ENCODE measurements around the gene PIP4K2A.
A peak's percentile ranks its signal among the peaks of the same experiment; 100 is the strongest.
"Not testable (repeated sequence)": the region's sequence is repeated elsewhere in the genome, so short reads cannot be mapped to it uniquely, and the experiment has no call there.

PIP4K2A gene

DNA sequence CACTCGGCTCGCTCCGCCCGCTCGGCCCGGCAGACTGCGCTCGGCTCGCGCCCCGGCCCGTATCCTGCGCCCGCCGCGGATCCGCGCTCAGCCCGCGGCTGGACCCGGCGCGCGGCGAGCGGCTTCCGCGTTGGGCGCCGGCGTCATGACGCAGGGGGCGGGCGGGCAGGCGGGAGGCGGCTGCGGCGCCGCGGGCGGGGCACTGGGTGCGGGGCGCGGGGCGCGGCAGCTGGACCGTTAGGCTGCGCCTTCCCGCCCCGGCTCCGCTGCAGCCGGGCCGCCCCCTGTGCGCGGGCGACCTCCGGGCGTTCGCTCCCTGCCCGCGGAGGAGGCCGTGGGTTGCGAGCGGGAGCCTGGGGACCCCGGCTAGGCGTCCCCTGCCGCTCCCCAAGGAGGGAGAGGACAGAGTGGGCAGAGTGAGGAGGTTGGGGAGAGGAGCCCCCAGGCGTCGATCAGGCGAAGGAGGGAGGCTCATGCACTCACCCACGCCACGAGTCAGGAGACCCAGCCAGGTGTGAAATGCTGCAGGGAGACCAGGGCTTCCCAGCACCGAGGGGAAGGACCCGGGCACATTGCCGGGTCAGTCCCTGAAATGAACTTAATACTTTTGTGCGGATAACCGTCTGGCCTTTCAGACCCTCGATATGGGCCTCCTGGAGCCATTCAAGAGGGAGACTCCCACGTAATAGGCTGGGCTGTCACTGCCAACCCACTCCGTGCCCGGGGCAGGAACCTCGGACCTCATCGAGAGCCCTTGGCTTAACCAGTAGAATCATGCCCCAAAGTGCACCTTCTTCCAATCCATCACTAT lies at the start of gene PIP4K2A:
Gene PIP4K2A (minus strand): TSS at position 100 of the 811 bp plus-strand sequence. CDS start 252 bp downstream, outside the sequence.
- DNase-seq, result peak; percentile 92

DNA sequence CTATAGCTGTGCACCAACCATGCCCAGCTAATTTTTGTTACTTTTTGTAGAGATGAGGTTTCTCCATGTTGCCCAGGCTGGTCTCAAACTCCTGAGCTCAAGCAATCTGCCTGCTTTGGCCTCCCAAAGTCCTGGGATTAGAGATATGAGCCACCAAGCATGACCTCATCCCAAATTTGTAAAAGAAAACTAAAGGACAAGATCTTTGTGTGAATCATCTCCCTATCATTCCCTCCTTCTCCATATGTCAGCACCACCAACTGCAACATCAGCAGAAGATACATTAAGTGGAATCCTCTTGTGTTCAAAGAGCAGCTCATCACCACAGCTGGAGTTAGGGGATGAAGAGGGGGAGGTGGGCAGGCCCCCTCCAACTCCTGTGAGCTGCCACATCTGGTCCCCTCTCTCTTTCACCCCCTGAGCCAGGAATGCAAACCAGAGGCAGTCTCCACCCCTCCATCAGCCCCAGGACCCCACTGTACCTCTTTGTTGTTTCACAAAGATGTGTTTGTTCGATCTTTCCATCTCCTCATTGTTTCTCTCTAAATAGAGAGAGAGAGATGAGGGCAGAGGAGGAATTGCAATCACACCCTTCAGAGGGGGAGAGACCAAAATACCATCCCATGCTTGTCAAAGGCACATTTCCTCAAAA lies 47.3 kb upstream of the PIP4K2A start:
- DNase-seq, result no peak

DNA sequence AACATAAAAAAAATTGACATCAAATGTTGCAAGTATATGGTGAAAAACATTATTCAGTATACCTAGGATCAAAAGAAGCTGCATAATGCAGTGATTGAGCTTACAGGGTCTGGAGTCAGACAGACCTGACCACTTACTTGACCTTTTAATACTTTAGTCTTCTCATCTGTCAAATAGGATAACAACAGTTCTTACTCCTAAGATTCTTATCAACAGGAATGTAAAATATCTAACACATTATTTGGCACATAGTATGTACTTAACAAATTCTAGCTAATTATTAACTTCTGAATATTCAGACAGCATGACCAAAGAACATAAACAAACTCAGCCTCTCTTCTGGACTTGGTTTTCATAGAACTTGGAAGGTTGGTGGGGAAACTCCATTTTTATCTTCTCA lies 45.6 kb upstream of the PIP4K2A start:
- no peak for DNase-seq

DNA sequence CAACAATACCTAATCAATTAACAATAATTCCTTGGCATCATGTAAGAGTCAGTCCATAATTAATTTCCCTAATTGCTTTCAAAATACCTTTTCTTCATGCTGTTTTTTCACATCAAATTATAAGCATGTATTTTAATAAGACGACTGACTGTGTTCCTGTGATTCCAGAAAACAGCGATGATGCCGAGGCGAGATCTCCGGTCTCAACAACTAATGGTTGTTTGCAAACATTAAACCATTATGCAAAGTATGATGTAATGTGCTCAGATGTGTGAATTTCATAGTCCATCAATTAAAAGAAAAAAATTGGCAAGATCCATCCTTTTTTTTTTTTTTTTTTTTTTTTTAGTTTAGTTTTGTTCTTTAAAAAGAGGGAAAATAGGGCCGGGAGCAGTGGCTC lies 44.5 kb upstream of the PIP4K2A start:
- no peak for DNase-seq

DNA sequence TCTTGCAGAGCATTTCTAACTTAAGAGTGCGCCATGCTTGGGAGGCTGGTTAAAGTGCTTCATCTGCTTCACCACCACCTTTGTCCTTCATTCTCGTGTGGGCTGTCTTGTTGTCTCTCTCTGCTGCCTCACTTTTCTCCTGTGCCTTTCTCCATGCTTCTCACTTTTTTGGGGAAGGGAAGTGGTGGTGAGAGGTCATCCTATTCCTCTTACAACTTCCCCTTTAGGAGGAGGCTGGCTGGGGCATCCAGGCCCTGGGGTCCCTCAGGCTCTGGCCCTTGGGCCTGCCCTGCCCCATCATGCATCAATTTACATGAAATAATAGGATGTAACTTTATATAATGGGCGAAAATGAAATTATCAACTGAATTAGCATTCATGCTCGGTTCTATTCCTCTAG lies 39.9 kb upstream of the PIP4K2A start:
- no peak for DNase-seq

DNA sequence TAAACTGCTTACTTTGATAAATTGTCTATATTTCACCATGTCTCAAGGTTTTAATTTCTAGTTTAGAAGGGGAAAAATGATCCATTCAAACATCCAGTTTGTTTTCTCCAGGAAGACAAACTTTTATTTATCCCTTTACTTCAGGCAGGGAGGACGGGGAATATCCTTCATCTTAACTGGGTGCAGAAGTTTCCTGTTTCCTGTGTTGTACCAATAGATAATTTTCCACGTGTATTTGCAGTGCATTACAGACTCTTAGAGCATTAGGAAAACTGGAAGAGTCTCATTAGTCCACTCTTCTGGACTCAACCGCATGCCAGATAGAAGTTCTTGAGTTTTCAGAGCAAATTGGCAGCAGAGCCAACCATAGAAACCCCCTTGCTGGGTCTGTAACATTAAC lies 39.4 kb upstream of the PIP4K2A start:
- DNase-seq, result peak; percentile 44

DNA sequence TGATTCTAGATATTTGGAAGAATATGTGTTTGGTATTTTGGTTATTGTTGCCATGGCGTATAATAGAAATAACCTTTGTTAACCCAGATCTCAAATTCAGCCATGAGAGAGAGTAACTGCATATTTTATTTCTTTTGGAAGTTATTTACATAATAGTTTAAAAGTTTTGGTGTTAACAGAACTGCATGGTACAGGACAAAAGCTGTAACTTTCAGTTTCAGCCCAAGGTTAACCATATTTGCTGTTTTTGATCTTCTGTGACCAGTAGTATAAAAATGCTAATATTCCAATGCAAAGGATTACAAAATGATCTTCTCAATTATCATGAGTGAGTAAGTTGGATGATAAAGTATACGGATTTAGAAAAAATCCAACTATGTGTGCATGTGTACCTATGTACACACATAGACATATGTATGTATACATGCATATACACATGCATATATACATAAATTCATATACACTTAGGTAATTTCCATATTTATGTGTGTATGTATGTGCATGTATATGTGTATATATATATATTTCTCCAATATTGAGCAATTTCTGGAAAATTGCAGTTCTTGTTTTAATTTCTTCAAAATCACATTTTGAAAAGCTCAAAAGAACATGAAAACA lies 38.0 kb upstream of the PIP4K2A start:
- DNase-seq, result no peak

DNA sequence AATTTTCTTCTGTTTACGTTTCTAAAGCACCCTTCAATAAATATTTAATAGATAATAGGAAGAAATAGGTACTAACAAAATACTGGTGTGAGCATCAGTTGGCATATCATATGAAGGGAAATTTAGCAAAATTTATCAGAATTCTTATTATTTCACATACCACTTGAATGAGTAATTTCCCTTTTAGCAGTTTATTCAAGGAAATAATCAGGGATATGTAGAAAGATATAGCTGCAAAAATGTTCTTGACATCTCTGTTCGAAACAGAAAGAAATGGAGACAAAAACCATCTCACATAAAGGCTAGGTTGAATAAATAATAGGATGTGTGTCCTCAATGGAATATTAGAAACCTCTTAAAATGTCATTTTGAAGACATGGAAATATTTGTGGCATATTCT lies 35.8 kb upstream of the PIP4K2A start:
- DNase-seq, result no peak

DNA sequence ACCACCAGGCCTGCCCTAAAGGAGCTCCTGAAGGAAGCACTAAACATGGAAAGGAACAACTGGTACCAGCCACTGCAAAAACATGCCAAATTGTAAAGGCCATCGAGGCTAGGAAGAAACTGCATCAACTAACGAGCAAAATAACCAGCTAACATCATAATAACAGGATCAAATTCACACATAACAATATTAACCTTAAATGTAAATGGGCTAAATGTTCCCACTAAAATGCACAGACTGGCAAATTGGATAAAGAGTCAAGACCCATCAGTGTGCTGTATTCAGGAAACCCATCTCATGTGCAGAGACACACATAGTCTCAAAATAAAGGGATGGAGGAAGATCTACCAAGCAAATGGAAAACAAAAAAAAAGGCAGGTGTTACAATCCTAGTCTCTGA lies 30.5 kb upstream of the PIP4K2A start:
- DNase-seq, result not testable (repeated sequence)

DNA sequence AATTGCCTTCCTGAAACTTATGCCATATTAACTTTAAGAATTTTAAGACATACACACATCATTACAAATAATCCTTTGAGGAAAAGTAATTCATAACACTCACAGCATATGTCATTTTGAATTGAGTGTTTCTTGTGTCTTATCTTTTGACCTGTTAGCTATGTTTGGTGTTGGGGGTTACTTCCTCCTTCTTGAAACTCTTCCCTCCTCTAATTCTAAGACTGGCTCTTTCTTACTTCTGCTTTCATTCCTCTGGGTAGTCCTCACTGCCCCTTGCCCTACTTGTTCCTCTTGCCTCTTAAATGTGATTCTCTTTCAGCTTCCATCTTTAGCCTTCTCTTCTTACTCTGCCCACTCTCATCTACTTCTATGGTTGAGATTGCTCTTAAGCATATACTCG lies 28.3 kb upstream of the PIP4K2A start:
- DNase-seq, result peak; percentile 86

DNA sequence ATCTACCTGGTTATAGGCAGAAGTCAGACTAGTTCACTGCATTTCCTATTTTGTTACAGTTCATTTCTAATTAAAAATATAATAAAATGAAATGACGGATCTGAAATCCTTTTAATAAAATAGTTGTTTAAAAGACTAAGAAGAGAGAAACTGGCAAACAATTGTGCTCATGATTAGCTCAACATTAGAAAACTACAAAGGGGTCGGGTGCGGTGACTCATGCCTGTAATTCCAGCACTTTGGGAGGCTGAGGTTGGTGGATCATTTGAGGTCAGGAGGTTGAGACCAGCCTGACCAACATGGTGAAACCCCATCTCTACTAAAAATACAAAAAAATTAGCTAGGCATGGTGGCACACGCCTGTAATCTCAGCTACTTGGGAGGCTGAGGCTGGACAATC lies 27.3 kb upstream of the PIP4K2A start:
- DNase-seq, result not testable (repeated sequence)

DNA sequence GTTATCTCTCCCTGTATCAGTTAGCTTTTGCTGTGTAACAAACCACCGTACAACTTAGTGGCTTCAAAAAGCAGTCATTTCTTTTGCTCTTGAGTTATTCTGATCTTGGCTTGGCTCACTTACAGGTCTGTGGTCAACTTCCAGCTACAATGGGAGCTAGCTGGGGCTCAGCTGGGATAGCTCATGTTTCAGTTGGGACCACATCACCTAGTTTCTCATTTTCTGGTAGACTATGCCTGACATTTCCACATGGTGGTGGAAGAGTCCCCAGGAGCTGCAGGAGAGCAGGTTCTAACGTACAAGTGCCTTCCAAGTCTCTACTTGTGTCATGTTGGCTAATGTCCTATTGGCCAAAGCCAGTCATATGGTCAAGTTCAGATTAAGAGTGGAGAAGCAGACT lies 25.8 kb upstream of the PIP4K2A start:
- DNase-seq, result no peak

DNA sequence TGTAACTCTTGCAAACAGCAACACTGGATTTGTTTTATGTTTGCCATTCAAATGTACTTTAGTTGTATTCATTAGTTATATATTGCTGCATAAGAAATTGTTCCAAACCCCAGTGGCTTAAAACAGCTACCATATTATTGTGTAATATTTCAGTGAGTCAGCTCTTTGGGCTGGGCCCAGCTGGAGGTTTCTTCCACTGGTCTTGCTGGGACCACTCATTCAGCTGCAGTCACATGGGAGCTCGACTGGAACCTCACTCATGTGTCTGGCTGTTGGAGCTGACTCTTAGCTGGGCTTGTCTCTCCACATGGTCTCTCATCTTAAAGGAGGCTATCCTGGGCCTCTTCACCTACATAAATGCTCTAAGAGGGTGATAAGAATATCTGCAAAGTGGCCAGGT lies 23.2 kb upstream of the PIP4K2A start:
- peak; percentile 48 for DNase-seq

DNA sequence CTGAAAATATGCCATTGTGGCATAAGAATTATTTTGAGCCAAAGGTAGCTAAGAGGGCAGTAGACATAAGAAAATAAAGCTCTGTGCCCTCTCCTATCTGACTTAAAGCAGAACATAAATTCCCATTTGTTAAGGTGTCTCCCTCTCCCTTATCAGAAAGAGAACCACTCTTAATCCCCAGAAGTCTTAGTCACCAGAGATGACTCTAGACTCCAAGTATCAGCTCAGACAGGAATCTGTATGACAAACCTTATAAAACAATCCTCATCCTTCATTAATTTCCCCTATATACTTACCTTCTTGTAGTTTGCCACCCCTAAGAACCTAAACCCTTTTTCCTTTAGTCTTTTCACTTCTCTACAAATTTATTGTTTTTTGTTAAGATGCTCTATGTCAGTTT lies 21.8 kb upstream of the PIP4K2A start:
- no peak for DNase-seq

DNA sequence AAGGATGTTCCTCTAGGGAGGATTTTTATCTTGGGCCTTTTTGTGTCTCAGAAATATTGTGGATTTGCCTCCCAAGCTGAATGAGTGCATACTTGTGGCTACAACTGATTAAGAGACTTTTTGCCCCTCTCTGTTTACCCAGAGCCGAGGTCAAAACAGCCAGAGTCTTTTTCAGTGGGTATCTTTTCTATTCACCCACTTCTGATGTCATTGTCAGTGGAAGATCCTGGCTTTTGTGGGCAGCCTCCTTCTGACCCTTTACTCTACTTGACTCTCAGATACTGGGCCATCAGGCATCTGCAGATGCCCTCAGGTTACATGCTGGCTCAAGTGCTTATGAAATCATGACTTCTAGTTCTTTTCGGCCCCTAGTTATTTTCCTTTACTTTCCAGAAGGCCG lies 19.6 kb upstream of the PIP4K2A start:
- DNase-seq, result no peak

DNA sequence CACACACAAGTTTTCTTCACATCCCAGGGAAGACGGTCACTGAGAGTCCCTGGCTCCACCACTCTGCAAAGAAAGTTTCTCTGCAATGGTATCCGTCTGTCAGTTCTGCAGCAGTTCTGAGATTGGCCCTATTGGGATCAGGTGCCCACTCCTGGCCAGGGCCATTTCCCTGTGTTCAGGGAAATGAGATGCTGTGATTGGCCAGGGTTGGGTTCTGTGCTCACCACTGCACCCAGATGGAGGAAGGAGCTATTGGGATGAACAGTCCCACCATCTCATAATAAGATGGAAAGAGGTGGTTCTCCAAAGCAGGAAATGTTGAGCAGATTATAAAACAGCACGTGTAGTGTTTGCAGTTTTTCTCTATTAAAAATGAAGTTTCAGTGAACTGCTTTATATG lies 13.3 kb upstream of the PIP4K2A start:
- no peak for DNase-seq

DNA sequence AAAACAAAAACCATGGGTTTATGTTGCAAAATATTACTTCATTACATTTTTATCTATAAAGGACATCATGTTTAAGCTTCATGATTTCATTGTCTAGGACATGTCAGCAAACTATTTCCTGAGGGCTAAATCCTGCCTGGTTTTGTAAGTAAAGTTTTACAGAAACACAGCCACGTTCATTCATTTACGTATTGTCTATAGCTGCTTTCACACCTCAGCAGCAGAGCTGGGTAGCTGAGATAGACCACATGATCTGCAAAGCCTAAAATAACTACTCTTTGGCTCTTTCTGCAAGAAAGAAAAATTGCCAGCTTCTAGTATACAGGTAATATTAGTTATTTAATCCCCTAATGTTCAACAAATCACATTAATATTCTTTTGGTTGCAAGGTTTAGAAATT lies 12.7 kb upstream of the PIP4K2A start:
- no peak for DNase-seq

DNA sequence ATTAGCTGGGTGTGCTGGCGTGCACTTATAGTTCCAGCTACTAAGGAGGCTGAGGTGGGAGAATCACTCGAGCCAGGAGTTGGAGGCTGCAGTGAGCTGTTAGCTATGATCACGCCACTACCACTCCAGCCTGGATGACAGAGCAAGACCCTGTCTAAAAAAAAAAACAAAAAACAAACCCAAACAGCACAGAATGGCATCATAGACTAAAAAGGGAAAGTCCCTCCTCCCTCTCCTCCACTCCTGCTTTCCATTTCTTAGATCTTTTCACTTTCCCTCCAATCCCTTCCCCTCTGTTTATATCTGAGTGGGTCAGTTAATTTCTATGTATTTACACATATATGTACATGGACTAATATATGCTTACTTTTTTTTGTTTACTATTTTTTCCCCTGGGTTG lies 10.4 kb upstream of the PIP4K2A start:
- DNase-seq, result no peak

DNA sequence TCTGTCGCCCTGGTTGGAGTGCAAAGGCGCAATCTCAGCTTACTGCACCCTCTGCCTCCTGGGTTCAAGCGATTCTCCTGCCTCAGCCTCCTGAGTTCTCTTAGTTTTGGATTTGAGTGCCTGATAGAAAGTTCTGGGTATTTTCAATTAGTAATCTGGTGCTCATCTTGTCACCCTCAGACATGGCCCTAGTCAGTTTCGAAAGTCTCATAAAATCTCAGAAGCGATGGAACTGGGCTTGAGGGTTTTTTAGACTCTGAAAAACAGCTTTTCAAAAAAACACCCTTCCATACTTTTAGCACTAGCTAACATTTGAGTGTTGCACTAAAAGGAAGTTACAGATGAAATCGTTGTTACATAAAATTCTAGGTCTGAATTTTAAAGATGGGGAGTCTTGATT lies 9.4 kb upstream of the PIP4K2A start:
- no peak for DNase-seq

DNA sequence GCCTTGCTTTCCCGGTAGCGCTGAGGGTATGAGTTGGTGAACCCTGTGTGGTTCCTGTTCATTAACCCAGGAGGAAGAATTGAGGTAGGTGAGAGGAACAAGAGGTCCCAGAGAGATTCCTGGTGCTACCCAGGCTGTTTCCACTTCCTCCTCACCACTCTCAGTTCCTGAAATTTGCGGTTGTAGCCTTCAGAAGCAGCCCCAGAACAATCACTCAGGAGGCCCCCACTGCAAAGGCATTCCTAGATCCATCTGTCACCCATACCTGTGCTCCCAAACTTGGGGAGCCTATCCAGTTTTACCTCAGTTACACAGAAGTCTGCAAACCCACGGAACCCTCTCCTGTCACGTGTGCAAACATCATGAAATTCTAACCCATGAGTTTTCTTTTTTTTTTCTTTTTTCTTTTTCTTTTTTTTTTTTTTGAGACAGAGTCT lies 9.0 kb upstream of the PIP4K2A start:
- DNase-seq, result no peak

DNA sequence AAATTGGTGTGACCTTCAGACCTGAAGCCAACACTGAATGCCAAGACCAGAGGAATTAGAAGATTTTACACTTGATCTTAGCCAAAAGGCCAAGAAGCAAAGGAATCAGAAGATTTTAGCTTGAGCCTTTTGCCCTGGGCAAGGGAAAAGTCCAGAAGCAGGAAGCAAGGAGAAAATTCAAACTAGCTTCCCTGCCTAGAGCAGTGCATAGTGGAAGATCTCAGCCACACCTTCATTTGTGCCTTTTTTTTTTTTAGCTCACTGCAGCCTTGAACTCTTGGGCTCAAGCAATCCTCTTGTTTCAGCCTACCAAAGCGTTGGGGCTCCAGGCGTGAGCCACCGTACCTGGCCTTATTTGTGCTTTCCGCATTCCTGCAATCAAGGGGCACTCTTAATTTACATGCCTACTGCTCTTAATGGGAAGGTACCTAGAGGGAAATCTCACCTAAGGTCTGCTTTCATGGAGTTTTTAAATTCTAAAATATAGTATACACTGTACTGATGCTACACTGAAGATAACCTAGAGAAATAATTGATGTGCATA lies 8.3 kb upstream of the PIP4K2A start:
- no peak for DNase-seq

DNA sequence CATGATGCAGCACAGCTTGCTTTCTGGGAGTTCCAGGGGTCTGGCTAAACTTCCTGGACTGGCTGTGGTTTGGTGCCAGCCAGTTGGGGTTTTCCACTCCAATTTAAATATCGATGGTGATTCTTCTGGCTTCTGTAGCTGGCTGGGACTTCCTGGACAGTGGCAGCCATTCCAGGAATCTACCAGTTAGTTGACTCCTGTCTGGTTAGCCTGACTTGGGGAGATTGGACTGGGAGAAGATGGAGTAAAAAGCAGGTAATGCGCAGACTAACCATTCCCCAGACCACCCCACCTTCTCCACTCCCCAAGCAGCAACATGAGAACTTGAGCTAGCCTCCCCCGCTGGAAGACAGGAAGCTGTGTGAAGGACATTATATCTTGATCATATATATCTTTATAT lies 6.3 kb upstream of the PIP4K2A start:
- no peak for DNase-seq

DNA sequence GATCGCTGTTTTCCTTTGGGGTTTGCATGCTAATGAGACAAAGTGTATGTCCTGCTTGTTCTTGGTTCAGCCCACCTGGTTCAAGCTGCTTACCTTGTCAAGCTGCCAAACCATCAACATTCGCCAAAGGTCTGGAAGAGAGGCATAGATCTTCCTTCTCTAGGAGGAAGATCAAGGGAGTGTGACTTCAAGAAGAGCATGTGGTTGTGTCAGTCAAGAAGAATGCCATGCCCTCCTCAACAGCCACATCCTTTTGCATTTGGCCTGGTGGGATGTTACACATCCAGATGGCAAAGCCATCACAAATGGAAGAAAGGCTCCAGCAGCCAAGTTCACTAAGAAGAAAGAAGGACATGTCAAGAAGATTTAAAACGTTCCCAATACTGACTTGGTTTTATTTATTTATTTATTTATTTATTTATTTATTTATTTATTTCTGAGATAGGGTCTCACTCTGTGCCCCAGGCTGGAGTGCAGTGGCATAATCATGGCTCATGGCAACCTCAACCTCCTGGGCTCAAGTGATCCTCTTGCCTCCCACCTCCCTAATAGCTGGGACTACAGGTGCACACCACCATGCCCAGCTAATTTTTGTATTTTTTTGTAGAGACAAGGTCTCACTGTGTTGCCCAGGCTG lies 5.1 kb upstream of the PIP4K2A start:
- DNase-seq, result no peak

All from hematopoietic multipotent progenitor cell treated with erythropoietin and hydrocortisone succinate and interleukin-3 and kit ligand, for 4 days (in vitro differentiated cells).